Measurements from ENCODE around the gene ABHD12B.

DNA sequence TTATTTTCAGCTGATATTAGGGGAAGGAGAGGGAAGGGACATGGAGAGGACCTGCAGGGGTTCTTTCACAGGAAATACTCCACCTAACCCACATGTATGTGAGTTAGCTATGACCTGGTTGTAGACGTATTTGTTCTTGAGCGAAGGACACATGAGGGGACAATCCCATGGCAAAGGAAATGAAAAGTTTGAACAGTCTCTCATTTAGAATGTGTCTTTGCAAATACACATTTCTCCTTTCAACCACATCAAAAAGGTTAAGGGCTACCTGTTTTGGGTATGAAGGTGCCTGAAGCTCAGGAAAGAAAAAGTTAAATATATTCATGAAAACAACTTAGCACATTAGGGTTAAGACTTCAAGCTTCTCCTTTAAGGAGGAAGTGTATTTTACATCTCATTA, 65.0 kb downstream of the ABHD12B start:
- TF ChIP-seq, protein P1, sequence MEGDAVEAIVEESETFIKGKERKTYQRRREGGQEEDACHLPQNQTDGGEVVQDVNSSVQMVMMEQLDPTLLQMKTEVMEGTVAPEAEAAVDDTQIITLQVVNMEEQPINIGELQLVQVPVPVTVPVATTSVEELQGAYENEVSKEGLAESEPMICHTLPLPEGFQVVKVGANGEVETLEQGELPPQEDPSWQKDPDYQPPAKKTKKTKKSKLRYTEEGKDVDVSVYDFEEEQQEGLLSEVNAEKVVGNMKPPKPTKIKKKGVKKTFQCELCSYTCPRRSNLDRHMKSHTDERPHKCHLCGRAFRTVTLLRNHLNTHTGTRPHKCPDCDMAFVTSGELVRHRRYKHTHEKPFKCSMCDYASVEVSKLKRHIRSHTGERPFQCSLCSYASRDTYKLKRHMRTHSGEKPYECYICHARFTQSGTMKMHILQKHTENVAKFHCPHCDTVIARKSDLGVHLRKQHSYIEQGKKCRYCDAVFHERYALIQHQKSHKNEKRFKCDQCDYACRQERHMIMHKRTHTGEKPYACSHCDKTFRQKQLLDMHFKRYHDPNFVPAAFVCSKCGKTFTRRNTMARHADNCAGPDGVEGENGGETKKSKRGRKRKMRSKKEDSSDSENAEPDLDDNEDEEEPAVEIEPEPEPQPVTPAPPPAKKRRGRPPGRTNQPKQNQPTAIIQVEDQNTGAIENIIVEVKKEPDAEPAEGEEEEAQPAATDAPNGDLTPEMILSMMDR (IDR thresholded peaks at IDR 0.05) = no peak
- no peak for TF ChIP-seq POLR2A (IDR thresholded peaks at IDR 0.05)
- TF ChIP-seq POLR2AphosphoS5 (IDR thresholded peaks at IDR 0.05) = no peak

Measured in prostate gland (tissue), 2 donors.